ENCODE data around the gene NTHL1.

DNA sequence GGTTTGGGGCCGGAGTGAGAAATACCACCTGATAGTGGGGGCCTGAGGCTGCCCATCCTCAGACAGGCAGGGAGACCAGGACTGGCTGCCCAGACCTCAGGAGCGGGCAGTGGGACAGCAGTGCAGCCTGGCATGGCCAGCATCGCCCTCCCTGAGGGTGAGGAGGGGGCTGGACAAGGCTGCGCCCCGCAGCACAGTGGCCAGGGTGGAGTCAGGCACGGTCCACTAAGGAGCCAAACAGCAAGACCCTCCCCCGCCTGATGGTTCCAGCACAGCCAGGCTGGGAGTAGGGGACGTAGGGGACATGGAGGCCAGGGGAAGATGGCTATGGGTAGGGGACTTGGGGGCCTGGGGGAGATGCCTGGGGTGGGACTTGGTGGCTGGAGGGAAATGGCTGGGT lies 41.3 kb downstream of the NTHL1 start:
- TF ChIP-seq, protein P1, sequence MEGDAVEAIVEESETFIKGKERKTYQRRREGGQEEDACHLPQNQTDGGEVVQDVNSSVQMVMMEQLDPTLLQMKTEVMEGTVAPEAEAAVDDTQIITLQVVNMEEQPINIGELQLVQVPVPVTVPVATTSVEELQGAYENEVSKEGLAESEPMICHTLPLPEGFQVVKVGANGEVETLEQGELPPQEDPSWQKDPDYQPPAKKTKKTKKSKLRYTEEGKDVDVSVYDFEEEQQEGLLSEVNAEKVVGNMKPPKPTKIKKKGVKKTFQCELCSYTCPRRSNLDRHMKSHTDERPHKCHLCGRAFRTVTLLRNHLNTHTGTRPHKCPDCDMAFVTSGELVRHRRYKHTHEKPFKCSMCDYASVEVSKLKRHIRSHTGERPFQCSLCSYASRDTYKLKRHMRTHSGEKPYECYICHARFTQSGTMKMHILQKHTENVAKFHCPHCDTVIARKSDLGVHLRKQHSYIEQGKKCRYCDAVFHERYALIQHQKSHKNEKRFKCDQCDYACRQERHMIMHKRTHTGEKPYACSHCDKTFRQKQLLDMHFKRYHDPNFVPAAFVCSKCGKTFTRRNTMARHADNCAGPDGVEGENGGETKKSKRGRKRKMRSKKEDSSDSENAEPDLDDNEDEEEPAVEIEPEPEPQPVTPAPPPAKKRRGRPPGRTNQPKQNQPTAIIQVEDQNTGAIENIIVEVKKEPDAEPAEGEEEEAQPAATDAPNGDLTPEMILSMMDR (IDR thresholded peaks at IDR 0.05), result no peak
- no peak for TF ChIP-seq POLR2A (IDR thresholded peaks at IDR 0.05)
